GM19467 (cell line): ENCODE results near the gene TEX28.
"Not testable (repeated sequence)": the region's sequence is repeated elsewhere in the genome, so short reads cannot be mapped to it uniquely, and the experiment has no call there.

Experiments used
- ATAC-seq: cut with Tn5 transposase; IDR thresholded peaks from one replicate; pipeline ENCODE4 v1.9.1; 2021; ENCODE audit warnings: mild to moderate bottlenecking, moderate library complexity; ENCODE audit not compliant: unreplicated experiment

Gene TEX28

GRCh38 chrX:154247377-154248045 is 47.4 kb downstream of the TEX28 start:
- ATAC-seq: peak; percentile 84

DNA sequence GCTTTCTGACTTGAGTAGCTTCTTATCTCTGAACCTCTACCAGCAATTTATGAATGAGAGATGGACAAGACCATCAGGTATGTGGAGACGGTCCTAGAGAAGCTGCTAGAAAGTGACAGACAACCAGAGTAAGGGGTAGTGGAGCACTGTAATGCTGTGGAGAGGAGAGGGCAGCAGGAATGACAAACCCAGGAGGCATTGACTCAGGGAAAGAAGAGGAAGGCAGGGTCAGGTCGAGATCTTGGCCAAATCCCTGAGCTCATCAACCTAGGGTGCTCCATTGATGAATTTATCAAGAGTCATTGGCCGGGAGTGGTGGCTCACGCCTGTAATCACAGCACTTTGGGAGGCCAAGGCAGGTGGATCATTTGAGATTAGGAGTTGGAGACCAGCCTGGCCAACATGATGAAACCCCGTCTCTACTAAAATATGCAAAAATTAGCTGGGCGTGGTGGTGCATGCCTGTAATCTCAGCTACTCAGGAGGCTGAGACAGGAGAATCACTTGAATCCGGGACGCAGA is 54.9 kb downstream of the TEX28 start:
- ATAC-seq: not testable (repeated sequence)

GRCh38 chrX:154238939-154239559 is 55.9 kb downstream of the TEX28 start:
- ATAC-seq: not testable (repeated sequence)

DNA sequence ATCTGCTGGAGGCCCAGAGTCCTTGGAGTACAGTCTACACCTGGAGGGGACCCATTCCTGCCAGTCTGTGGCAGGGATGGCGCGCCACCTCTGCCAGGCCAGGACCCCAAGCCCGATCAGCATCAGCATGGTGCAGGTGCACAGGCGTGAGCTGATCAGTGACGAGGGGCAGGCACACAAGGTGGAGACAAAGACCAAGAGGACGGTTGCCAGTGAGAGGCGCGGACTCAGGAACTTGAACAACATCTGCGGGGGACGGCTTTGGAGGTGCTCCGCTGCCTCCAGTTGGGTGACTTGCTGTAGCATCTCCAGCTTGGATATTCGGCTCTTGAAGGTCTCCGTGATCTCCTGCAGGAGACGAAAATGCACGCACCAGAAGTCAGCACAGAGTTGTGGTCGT is 61.3 kb downstream of the TEX28 start:
- ATAC-seq: not testable (repeated sequence)

- ATAC-seq: not testable (repeated sequence)
Measured at GRCh38 chrX:154231443-154231842, 63.5 kb downstream of the TEX28 start.

- not testable (repeated sequence) for ATAC-seq
Measured at GRCh38 chrX:154226706-154227105, 68.2 kb downstream of the TEX28 start.

- not testable (repeated sequence) for ATAC-seq
Measured at GRCh38 chrX:154225292-154225691, 69.6 kb downstream of the TEX28 start.
